Ramos (cell line): ENCODE results near the gene NPR2.

Source experiments
- in situ Hi-C: fragments of 300-500 bp; cut with MboI; formaldehyde crosslinking; loops from one replicate; pipeline ENCODE4 v1.14.3; 2022; ENCODE audit warnings: low sequenced_read_pairs; ENCODE audit not compliant: unreplicated experiment

The NPR2 gene

DNA sequence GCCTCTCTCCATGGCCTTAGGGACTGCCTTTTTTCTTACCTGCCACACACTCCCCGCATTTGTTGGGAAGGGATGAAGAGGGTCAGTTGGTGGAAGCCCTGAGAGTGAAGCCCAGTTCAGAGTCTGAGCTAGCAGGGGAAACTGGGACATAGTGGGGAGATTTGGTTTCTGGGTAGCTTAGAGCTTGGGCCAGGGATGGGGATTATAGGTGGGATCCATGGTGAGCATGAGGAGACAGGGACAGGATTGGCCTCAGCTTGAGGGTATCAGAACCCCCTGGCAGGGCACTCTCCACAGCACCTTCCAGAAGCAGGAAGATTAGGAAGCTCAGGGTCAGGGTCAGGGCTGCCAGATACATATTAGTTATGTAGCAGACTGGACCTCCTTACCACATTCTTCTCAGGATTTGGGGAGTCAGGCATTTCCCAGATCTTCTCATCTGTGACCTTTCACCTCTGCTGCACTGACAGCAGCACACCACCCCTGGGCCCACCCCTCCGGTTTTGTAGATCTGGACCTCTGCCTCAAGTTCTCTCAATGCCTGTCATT lies 61.0 kb downstream of the NPR2 start:
- in situ Hi-C loops: no loop called here

DNA sequence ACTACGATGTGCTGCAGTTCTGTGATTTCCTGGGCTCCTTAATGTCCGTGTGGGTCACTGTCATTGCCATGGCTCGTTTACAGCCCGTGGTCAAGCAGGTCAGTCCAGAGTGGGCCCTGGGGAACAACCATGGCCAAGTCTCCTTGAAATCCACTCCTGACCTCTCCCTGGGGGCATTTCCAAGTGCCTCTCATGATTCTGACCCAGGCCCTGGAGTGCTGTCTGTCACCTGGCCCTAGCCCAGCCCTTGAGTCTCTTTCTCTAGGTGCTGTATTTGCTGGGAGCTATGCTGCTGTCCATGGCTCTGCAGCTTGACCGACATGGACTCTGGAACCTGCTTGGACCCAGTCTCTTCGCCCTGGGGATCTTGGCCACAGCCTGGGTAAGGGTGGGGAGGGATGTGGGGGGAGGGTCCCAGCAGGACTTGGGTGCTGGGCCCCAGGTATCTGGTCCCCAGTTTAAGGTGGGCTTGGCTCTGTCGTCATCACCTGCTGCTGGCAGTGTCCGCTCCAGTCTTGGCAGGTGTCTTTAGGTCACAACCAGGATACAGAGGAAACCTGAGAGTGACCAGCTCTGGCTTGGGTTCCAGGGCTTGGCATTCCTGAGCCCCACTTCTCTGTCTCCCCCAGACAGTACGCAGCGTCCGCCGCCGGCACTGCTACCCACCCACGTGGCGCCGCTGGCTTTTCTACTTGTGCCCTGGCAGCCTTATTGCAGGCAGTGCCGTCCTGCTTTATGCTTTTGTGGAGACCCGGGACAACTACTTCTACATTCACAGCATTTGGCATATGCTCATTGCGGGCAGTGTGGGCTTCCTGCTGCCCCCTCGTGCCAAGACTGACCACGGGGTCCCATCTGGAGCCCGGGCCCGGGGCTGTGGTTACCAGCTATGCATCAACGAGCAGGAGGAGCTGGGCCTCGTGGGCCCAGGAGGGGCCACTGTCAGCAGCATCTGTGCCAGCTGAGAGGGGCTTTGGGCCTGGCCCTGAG lies 61.8 kb downstream of the NPR2 start:
- in situ Hi-C loops: no loop called here

DNA sequence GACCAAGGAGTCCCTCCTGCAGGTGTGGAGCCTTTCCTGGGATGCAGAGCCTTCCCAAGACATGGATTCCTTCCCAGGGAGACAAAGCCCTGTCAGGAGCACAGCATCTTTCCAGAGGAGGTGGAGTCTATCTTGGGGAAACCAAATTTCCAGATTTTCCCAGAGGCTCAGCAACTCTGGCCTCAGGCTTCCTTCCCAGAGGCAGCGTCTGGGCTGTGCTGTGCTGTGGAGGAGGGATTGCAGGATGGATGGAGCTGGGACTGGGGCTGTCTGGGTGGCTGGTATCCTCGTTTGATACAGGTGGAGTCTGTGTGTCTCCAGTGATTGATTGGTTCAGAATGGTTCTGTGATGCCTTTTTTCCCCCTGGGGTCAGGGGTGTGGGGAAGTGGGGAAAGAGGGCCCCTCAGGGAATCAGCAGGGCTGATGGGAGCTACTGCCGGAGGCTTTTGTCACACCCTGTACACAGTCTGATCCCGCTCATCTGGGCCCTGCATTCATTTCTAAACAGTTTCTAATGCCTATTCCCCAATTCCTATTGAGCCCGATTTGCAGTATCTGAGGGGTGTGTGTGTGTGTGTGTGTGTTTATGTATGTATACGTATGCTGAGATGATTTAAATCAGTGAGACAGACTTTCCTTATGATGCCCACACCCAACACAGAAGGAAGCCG lies 62.8 kb downstream of the NPR2 start:
- in situ Hi-C loops: no loop called here

DNA sequence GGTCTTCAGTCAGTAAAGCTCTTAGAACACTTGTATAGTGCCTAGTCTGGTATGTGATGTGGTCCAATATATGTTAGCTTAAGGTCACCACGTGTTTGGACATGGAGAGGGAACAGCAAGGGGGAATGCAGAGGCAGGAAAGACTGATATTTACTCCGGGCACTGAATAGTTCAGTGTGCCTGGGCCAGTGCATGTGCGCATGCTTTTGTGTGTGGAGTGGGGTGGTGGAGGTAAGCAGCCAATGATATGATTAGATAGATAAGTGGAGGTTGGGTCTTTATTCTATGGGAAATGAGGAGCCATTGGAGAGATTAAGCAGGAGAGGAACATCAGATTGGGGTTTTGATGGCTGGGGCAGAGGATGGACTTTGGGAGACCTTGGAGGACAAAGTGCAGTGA lies 64.8 kb downstream of the NPR2 start:
- in situ Hi-C loops: no loop called here

DNA sequence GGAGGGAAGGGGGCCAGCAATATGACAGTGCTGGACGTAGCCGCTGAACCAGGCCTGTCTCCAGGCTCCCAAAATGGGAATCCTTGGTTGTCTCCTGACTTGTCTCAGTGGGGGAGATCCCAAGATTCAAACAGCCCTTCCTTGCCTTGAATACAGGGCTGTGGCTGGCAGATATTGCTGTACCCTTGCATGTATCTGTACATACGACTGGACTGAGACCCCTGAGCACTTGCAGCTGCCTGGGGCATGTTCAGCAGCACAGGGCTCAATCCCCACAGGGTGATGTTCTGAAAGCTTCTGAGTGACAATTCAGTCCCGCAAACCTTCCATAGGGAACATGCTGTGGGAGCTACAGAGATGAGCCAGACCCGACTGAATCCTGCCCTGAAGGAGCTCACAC lies 65.5 kb downstream of the NPR2 start:
- in situ Hi-C loops: no loop called here

DNA sequence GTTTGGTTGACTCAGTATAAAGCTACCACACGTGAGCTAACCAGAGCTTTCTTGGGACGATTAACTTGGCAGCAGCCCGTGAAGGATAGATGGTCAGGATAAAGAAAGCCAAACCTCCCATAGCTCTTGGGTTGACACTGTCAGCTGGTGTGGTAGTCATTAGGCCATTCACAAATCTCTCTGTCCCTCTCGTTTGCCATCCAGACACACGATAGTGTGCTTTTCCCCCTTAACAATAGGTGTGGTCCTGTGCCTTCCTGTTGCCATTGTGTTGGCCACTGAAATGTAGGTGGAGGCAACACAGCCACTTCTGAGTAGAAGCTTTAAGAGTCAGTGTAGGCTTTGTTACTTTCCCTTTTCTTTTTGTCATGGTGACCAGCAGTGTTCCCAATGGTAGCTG lies 67.1 kb downstream of the NPR2 start:
- in situ Hi-C loops: no loop called here
